PC-3 (cell line): ENCODE data around the gene SPINK7.

Source experiments
- EZH2 ChIP-seq: fragments of 300-600 bp; sonication (generic); IDR thresholded peaks from one replicate; pipeline ENCODE4 v1.6.1; 2017; ENCODE audit warnings: antibody characterized with exemption, mild to moderate bottlenecking, low read length; ENCODE audit not compliant: unreplicated experiment
- TF ChIP-seq, protein P1 (sequence below): fragments of 300-600 bp; sonication (generic); conservative IDR thresholded peaks from 2 replicates; pipeline ENCODE4 v1.5.1; 2017; ENCODE audit warnings: antibody characterized with exemption, low read depth, mild to moderate bottlenecking, low read length

- TF ChIP-seq, protein P1, sequence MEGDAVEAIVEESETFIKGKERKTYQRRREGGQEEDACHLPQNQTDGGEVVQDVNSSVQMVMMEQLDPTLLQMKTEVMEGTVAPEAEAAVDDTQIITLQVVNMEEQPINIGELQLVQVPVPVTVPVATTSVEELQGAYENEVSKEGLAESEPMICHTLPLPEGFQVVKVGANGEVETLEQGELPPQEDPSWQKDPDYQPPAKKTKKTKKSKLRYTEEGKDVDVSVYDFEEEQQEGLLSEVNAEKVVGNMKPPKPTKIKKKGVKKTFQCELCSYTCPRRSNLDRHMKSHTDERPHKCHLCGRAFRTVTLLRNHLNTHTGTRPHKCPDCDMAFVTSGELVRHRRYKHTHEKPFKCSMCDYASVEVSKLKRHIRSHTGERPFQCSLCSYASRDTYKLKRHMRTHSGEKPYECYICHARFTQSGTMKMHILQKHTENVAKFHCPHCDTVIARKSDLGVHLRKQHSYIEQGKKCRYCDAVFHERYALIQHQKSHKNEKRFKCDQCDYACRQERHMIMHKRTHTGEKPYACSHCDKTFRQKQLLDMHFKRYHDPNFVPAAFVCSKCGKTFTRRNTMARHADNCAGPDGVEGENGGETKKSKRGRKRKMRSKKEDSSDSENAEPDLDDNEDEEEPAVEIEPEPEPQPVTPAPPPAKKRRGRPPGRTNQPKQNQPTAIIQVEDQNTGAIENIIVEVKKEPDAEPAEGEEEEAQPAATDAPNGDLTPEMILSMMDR = no peak
- no peak for TF ChIP-seq EZH2
Measured at GRCh38 chr5:148342371-148343045, 30.3 kb downstream of the SPINK7 start.
